HepG2 (cell line): ENCODE measurements around the gene SLC2A10. TPM values are rescaled to one million over a fixed set of nuclear protein-coding genes. Genes with fewer than 3 reads are reported as not detected.
A peak's percentile ranks its signal among the peaks of the same experiment; 100 is the strongest.

Experiments
- GFI1 ChIP-seq: sonication (generic); formaldehyde crosslinking; IDR thresholded peaks from 2 replicates; pipeline ENCODE4 v1.5.0; 2020; ENCODE audit warnings: missing genetic modification reagents, mild to moderate bottlenecking, borderline replicate concordance
- GTF3A ChIP-seq: sonication (generic); formaldehyde crosslinking; conservative IDR thresholded peaks from 2 replicates; pipeline ENCODE4 v1.4.0; 2020; ENCODE audit warnings: mild to moderate bottlenecking, missing genetic modification reagents
- PRPF4 ChIP-seq: fragments of 200-400 bp; formaldehyde crosslinking; IDR thresholded peaks from 2 replicates; pipeline ENCODE4 v1.6.1; 2016; ENCODE audit warnings: low read length, low read depth; ENCODE audit not compliant: poor library complexity, severe bottlenecking
- SOX5 ChIP-seq: IDR thresholded peaks from 2 replicates; pipeline ENCODE4 v1.6.1; 2016; ENCODE audit warnings: borderline replicate concordance
- SRSF4 ChIP-seq: fragments of 200-400 bp; formaldehyde crosslinking; IDR thresholded peaks from one replicate; pipeline ENCODE4 v1.6.1; 2018; ENCODE audit warnings: mild to moderate bottlenecking, low read depth, low read length, moderate library complexity; ENCODE audit not compliant: poor library complexity, severe bottlenecking
- ZFP36L1 ChIP-seq: sonication (generic); formaldehyde crosslinking; IDR thresholded peaks from 2 replicates; pipeline ENCODE4 v1.8.0; 2022; ENCODE audit warnings: mild to moderate bottlenecking, missing genetic modification reagents, moderate library complexity
- ZNF124 ChIP-seq: sonication (generic); formaldehyde crosslinking; IDR thresholded peaks from 2 replicates; pipeline ENCODE4 v1.4.0; 2020; ENCODE audit warnings: missing genetic modification reagents
- ZNF256 ChIP-seq: sonication (generic); formaldehyde crosslinking; conservative IDR thresholded peaks from 2 replicates; pipeline ENCODE4 v1.4.0; 2020; ENCODE audit warnings: missing genetic modification reagents
- ZNF260 ChIP-seq: sonication (generic); formaldehyde crosslinking; IDR thresholded peaks from 2 replicates; pipeline ENCODE4 v1.4.0; 2020; ENCODE audit warnings: missing genetic modification reagents, low read depth, mild to moderate bottlenecking, borderline replicate concordance
- ZNF747 ChIP-seq: sonication (generic); formaldehyde crosslinking; IDR thresholded peaks from 2 replicates; pipeline ENCODE4 v1.8.1; 2023; ENCODE audit warnings: missing genetic modification reagents, mild to moderate bottlenecking, borderline replicate concordance
- ZNF75D ChIP-seq: sonication (generic); formaldehyde crosslinking; IDR thresholded peaks from 2 replicates; pipeline ENCODE4 v1.8.1; 2023; ENCODE audit warnings: missing genetic modification reagents, mild to moderate bottlenecking, borderline replicate concordance
- ZSCAN20 ChIP-seq: sonication (generic); formaldehyde crosslinking; IDR thresholded peaks from 2 replicates; pipeline ENCODE4 v1.4.0; 2020; ENCODE audit warnings: missing genetic modification reagents, mild to moderate bottlenecking, borderline replicate concordance
- polyA plus RNA-seq, 8 experiments: library from polyadenylated mRNA; depleted of rRNA in 3 of 8; stranded (reverse) in 7 of 8; unstranded in 1 of 8; fragments of >200 nt; fragmentation: Illumina TruSeq in 4 of 8; extraction: Trizol in 4 of 8; gene quantifications; 2 replicates each; pipeline versions ENCODE4 v1.2.1 to v1.2.3, GENCODE V29; 2011 to 2016; ENCODE audit warnings: low read depth in 4 of 8, missing spikeins in 1 of 8, mixed read lengths in 1 of 8; ENCODE audit not compliant: insufficient read depth in 1 of 8
- total RNA-seq, 5 experiments: library from RNA; depleted of rRNA; stranded (reverse); fragments of >200 nt; fragmentation: Illumina TruSeq; extraction: Trizol; gene quantifications; 2 replicates each; pipeline ENCODE4 v1.2.3, GENCODE V29; 2016; ENCODE audit warnings: low read depth in 1 of 5
- TF ChIP-seq, protein P1 (sequence below): sonication (generic); formaldehyde crosslinking; IDR thresholded peaks from 2 replicates; pipeline ENCODE4 v1.5.1; 2020; ENCODE audit warnings: missing genetic modification reagents, mild to moderate bottlenecking, borderline replicate concordance
- TF ChIP-seq, protein P2 (sequence below): sonication (generic); formaldehyde crosslinking; IDR thresholded peaks from 2 replicates; pipeline ENCODE4 v1.4.0; 2020; ENCODE audit warnings: missing genetic modification reagents
- TF ChIP-seq, protein P3 (sequence below): sonication (generic); formaldehyde crosslinking; IDR thresholded peaks from 2 replicates; pipeline ENCODE4 v1.5.1; 2020; ENCODE audit warnings: missing genetic modification reagents, mild to moderate bottlenecking, borderline replicate concordance
- TF ChIP-seq, protein P4 (sequence below): IDR thresholded peaks from 2 replicates; pipeline ENCODE4 v1.6.1; 2016; ENCODE audit warnings: missing compliant biosample characterization, missing genetic modification reagents, borderline replicate concordance

SLC2A10 gene
- total and polyA plus RNA-seq, 2 of the 13 experiments (the other 11 are each of a cell fraction or from before 2014, with no cell fraction given), result 16.0 to 18.4 TPM

DNA sequence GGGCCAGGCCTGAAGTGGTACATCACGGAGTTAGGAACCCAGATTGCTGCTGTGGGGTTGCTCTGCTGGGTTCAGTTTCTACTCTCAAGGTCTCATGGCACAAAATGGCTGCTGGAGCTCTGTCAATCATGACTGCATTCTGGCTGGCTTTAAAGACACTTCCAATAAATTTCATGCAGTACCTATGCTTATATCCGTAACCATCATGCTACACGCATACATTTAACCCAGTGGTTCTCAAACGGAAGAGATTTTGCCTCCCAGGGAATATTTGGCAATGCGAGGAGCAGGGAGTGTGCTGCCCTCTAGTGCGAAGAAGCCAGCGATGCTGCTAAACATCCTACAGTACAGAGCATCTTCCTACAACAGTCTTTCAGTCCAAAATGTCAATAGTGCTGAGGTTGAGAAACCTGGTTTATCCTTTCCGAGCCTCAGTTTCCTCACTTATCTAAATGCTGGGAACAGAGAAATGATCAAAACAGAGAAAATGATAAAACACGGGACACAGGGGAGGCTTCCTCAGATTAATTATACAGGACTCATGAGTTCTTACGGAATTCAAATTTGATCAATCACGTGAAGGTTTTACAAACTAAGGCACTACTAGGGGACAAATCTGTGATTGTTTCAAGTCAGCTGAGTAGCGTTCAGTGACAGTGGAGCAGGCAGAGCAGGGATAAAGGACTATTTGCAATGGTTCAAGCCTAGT, 9.6 kb upstream of the SLC2A10 start (continued):
- TF ChIP-seq, protein P1, sequence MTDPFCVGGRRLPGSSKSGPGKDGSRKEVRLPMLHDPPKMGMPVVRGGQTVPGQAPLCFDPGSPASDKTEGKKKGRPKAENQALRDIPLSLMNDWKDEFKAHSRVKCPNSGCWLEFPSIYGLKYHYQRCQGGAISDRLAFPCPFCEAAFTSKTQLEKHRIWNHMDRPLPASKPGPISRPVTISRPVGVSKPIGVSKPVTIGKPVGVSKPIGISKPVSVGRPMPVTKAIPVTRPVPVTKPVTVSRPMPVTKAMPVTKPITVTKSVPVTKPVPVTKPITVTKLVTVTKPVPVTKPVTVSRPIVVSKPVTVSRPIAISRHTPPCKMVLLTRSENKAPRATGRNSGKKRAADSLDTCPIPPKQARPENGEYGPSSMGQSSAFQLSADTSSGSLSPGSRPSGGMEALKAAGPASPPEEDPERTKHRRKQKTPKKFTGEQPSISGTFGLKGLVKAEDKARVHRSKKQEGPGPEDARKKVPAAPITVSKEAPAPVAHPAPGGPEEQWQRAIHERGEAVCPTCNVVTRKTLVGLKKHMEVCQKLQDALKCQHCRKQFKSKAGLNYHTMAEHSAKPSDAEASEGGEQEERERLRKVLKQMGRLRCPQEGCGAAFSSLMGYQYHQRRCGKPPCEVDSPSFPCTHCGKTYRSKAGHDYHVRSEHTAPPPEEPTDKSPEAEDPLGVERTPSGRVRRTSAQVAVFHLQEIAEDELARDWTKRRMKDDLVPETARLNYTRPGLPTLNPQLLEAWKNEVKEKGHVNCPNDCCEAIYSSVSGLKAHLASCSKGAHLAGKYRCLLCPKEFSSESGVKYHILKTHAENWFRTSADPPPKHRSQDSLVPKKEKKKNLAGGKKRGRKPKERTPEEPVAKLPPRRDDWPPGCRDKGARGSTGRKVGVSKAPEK, result no peak
- TF ChIP-seq ZNF260 (CRISPR knock-in tag) (no peak), ZNF747 (CRISPR knock-in tag) (no peak), SOX5 (CRISPR knock-in tag) (0 out of 2 replicates have a peak, but pooled peaks have one; percentile 29), ZNF124 (CRISPR knock-in tag) (peak; percentile 86), GTF3A (0 out of 2 replicates have a peak, but pooled peaks have one; percentile 43), ZSCAN20 (no peak), SRSF4 (no peak), PRPF4 (no peak), GFI1 (CRISPR knock-in tag) (no peak), ZNF256 (CRISPR knock-in tag) (no peak), ZFP36L1 (CRISPR knock-in tag) (no peak), ZNF75D (CRISPR knock-in tag) (no peak)
- TF ChIP-seq, protein P2, sequence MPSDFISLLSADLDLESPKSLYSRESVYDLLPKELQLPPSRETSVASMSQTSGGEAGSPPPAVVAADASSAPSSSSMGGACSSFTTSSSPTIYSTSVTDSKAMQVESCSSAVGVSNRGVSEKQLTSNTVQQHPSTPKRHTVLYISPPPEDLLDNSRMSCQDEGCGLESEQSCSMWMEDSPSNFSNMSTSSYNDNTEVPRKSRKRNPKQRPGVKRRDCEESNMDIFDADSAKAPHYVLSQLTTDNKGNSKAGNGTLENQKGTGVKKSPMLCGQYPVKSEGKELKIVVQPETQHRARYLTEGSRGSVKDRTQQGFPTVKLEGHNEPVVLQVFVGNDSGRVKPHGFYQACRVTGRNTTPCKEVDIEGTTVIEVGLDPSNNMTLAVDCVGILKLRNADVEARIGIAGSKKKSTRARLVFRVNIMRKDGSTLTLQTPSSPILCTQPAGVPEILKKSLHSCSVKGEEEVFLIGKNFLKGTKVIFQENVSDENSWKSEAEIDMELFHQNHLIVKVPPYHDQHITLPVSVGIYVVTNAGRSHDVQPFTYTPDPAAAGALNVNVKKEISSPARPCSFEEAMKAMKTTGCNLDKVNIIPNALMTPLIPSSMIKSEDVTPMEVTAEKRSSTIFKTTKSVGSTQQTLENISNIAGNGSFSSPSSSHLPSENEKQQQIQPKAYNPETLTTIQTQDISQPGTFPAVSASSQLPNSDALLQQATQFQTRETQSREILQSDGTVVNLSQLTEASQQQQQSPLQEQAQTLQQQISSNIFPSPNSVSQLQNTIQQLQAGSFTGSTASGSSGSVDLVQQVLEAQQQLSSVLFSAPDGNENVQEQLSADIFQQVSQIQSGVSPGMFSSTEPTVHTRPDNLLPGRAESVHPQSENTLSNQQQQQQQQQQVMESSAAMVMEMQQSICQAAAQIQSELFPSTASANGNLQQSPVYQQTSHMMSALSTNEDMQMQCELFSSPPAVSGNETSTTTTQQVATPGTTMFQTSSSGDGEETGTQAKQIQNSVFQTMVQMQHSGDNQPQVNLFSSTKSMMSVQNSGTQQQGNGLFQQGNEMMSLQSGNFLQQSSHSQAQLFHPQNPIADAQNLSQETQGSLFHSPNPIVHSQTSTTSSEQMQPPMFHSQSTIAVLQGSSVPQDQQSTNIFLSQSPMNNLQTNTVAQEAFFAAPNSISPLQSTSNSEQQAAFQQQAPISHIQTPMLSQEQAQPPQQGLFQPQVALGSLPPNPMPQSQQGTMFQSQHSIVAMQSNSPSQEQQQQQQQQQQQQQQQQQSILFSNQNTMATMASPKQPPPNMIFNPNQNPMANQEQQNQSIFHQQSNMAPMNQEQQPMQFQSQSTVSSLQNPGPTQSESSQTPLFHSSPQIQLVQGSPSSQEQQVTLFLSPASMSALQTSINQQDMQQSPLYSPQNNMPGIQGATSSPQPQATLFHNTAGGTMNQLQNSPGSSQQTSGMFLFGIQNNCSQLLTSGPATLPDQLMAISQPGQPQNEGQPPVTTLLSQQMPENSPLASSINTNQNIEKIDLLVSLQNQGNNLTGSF, result no peak
- TF ChIP-seq, protein P3, sequence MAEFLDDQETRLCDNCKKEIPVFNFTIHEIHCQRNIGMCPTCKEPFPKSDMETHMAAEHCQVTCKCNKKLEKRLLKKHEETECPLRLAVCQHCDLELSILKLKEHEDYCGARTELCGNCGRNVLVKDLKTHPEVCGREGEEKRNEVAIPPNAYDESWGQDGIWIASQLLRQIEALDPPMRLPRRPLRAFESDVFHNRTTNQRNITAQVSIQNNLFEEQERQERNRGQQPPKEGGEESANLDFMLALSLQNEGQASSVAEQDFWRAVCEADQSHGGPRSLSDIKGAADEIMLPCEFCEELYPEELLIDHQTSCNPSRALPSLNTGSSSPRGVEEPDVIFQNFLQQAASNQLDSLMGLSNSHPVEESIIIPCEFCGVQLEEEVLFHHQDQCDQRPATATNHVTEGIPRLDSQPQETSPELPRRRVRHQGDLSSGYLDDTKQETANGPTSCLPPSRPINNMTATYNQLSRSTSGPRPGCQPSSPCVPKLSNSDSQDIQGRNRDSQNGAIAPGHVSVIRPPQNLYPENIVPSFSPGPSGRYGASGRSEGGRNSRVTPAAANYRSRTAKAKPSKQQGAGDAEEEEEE (CRISPR knock-in tag), result no peak
- TF ChIP-seq, protein P4, sequence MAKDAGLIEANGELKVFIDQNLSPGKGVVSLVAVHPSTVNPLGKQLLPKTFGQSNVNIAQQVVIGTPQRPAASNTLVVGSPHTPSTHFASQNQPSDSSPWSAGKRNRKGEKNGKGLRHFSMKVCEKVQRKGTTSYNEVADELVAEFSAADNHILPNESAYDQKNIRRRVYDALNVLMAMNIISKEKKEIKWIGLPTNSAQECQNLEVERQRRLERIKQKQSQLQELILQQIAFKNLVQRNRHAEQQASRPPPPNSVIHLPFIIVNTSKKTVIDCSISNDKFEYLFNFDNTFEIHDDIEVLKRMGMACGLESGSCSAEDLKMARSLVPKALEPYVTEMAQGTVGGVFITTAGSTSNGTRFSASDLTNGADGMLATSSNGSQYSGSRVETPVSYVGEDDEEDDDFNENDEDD, result peak; percentile 28; the same call in 1 of the 2 replicates
